Transverse colon (tissue), 4 donors: ENCODE measurements around the gene WNT2B. TPM values are rescaled to one million over a fixed set of nuclear protein-coding genes. Genes with fewer than 3 reads are reported as not detected.

Experiments
- DNase-seq: peaks from one replicate; pipeline ENCODE4 v3.0.0-alpha.2; 2019
- H3K27ac ChIP-seq, 4 donors: fragments of 200-600 bp; sonication (generic); 2 replicates each; pipeline ENCODE4 v1.5.1; 2016 to 2018; ENCODE audit warnings: inconsistent platforms in 4 of 4
- H3K27me3 ChIP-seq: fragments of 200-600 bp; sonication (generic); 2 replicates; pipeline ENCODE4 v1.5.1; 2017; ENCODE audit warnings: inconsistent platforms
- H3K36me3 ChIP-seq, 4 donors: fragments of 200-600 bp; sonication (generic); 2 replicates each; pipeline ENCODE4 v1.5.1; 2017 to 2019; ENCODE audit warnings: inconsistent platforms in 4 of 4
- H3K4me1 ChIP-seq, 4 donors: fragments of 200-600 bp; sonication (generic); 2 replicates each; pipeline ENCODE4 v1.5.1; 2017 to 2020; ENCODE audit warnings: inconsistent platforms in 4 of 4
- H3K4me3 ChIP-seq, 4 donors: fragments of 200-600 bp; sonication (generic); 1 replicate in 1 of 4; 2 replicates in 3 of 4; pipeline versions ENCODE4 v1.5.1 to v1.6.1; 2017 to 2019; ENCODE audit warnings: inconsistent platforms in 4 of 4
- H3K9me3 ChIP-seq, 2 donors: fragments of 200-600 bp; sonication (generic); 2 replicates each; pipeline ENCODE4 v1.5.1; 2017 to 2019; ENCODE audit warnings: inconsistent platforms in 2 of 2
- EP300 ChIP-seq: sonication (generic); formaldehyde crosslinking; IDR thresholded peaks from one replicate; pipeline ENCODE4 v1.6.1; 2017; ENCODE audit warnings: antibody characterized with exemption, low read depth
- POLR2A ChIP-seq: fragments of 450-650 bp; IDR thresholded peaks from one replicate; pipeline ENCODE4 v1.6.1; 2016; ENCODE audit warnings: antibody characterized with exemption, mild to moderate bottlenecking, moderate library complexity
- POLR2AphosphoS5 ChIP-seq, 3 donors: sonication (generic); formaldehyde crosslinking; IDR thresholded peaks; one replicate each; pipeline ENCODE4 v1.6.1; 2016; ENCODE audit warnings: antibody characterized with exemption in 3 of 3
- WGBS, 2 donors: methylation state at CpG; one replicate each; pipeline ENCODE4 v1.1.5; 2018; ENCODE audit warnings: low coverage in 1 of 2; 5-methylcytosine and 5-hydroxymethylcytosine counted together
- in situ Hi-C, 4 donors: fragments of 200-750 bp; cut with MboI; loops; one replicate each; pipeline versions ENCODE4 v1.15.0 to v1.15.1; 2017; ENCODE audit warnings: low sequenced_read_pairs in 3 of 4, low pct_ligation_motif_present in 1 of 4, low pct_unique_long_range_greater_than_20kb in 1 of 4
- intact Hi-C: fragments of 100-400 bp; cut with DNase I; formaldehyde crosslinking; loops from one replicate; pipeline ENCODE4 v1.15.1; 2023; ENCODE audit warnings: low total_unique reads
- total RNA-seq, 4 donors: library from RNA; depleted of rRNA; stranded (reverse); fragments of >200 nt; gene quantifications; one replicate each; pipeline ENCODE4 v1.1.0, GENCODE V29; 2016
- TF ChIP-seq, protein P1 (sequence below), 5 experiments: fragments of 200-600 bp in 3 of 5; fragments of 450-650 bp in 2 of 5; sonication (generic) in 3 of 5; IDR thresholded peaks; 1 replicate in 2 of 5; 2 replicates in 3 of 5; pipeline ENCODE4 v1.5.1; 2016 to 2017; ENCODE audit warnings: antibody characterized with exemption in 5 of 5, inconsistent platforms in 3 of 5, mild to moderate bottlenecking in 2 of 5, moderate library complexity in 1 of 5

The WNT2B gene
- total RNA-seq, 4 donors from 2014 or later = 7.9 to 17.3 (median 10.0) TPM

DNA sequence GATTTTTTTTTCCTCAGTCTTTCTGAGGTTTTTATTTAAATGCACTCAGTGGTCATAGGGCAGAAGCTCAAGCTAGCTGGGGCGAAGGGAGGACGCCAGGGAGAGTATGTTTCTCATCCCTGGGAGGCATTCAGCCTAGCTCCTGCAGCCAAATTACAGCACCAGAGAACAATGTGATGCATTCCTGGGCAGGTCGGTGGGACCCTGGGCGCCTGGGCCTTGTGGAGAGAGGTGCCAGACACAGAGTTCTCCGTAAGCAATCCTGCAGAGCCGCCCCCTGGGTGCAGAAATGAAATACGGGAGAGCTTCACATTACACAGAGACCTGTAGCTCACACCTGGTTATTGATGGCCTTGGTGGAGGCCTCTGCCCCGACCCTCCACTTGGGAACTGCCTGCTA is 15.5 kb downstream of the WNT2B start:
- intact Hi-C loops (no loop called here), in situ Hi-C loops (loop anchor here in 1 of 4 donors (25.0 kb wide), 1 partner anchor 88 kb away; the partner anchor contains the start of genes CAPZA1 and ST7L)
- DNase-seq = no peak
- Histone ChIP-seq H3K27me3 (no peaks in the 10 kb centered on the region), H3K27ac (no peak overlapping the region), H3K4me1 (no peaks in the 10 kb centered on the region), H3K36me3 (peaks cover 0 to 4% (median 0%) of the 10 kb centered on the region in 4 donors), H3K9me3 (no peaks in the 10 kb centered on the region), H3K4me3 (no peak overlapping the region)
- no peak for TF ChIP-seq POLR2AphosphoS5 (IDR thresholded peaks at IDR 0.05)
- TF ChIP-seq, protein P1, sequence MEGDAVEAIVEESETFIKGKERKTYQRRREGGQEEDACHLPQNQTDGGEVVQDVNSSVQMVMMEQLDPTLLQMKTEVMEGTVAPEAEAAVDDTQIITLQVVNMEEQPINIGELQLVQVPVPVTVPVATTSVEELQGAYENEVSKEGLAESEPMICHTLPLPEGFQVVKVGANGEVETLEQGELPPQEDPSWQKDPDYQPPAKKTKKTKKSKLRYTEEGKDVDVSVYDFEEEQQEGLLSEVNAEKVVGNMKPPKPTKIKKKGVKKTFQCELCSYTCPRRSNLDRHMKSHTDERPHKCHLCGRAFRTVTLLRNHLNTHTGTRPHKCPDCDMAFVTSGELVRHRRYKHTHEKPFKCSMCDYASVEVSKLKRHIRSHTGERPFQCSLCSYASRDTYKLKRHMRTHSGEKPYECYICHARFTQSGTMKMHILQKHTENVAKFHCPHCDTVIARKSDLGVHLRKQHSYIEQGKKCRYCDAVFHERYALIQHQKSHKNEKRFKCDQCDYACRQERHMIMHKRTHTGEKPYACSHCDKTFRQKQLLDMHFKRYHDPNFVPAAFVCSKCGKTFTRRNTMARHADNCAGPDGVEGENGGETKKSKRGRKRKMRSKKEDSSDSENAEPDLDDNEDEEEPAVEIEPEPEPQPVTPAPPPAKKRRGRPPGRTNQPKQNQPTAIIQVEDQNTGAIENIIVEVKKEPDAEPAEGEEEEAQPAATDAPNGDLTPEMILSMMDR (IDR thresholded peaks at IDR 0.05) = no peak
- 71% methylated on average over 8 of the region's 8 CpGs; no CpG with 5 or more reads in 1 of the 2 donors for WGBS, 2 donors

DNA sequence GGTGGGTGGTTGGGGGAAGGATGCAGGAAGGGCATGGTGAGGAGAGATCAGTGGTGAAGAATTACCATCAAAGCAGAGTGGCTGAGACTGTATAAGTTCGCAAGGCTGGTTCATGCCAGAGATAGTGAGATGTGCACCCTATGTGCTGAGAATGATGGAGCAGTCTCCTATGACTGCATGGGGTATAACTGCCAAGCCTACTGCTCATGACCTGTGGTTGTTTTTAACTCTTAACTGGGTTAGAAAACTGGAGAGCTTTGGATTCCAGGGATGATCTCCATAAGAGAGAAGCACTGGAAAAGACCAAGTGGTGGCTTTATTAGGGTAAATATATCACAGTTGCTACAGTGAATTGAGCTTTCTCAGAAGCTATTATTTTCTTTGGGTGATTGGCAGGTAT is 16.2 kb downstream of the WNT2B start:
- no peaks in the 10 kb centered on the region for H3K27me3 ChIP-seq
- TF ChIP-seq POLR2AphosphoS5 (IDR thresholded peaks at IDR 0.05) (no peak), EP300 (no peak), POLR2A (no peak)
- TF ChIP-seq, protein P1 (IDR thresholded peaks at IDR 0.05) = no peak
- intact Hi-C loops (no loop called here), in situ Hi-C loops (loop anchor here in 1 of 4 donors (25.0 kb wide), 1 partner anchor 87 kb away; the partner anchor contains the start of genes CAPZA1 and ST7L)
- no peaks in the 10 kb centered on the region for H3K4me1 ChIP-seq
- DNase-seq = no peak
- peaks cover 0 to 4% (median 0%) of the 10 kb centered on the region in 4 donors for H3K36me3 ChIP-seq
- H3K27ac ChIP-seq = no peak overlapping the region
- H3K4me3 ChIP-seq = no peak overlapping the region
- no peaks in the 10 kb centered on the region for H3K9me3 ChIP-seq
- 100% methylated on average over 1 of the region's 1 CpG for whole genome bisulfite sequencing, 2 donors

DNA sequence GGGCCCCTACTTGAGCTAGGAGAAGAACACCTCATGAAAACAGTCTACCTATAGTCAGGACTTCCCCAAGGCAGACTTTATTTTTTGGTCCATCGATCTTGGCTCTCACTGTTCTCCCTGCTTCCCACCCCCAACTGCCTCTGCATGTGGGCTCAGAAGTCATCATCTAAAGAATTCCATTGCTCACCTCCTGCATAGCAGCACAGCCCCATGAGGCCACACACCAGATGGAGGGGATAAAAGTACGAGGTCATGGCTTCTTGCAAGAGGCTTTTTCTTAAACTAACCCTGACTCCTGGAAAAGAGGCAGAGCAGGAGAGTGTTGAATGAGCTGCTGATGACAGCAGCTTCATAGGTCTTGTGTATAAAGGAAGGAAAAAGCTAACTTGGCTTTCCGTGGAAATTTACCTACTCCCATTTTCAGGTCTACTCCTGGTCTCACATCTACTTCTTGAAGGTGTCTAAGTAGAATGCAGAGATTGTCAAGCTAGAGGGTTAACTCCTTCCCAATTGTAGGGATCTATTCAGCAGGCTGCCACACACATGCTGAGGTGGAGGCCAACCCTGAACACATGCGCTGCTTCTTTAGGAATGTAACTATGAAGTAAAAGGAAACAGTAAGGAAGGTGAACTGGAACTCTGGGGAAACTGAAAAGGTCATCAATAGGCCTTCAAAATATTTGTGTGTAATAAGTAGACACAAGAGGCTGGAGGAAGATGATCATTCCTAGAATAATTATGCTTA is 18.7 kb downstream of the WNT2B start:
- H3K9me3 ChIP-seq = no peaks in the 10 kb centered on the region
- intact Hi-C loops = no loop called here
- WGBS, 2 donors = 75 to 89% methylated on average over 3 to 4 of the region's 4 CpGs
- TF ChIP-seq, protein P1 (IDR thresholded peaks at IDR 0.05) = no peak
- TF ChIP-seq POLR2AphosphoS5 (IDR thresholded peaks at IDR 0.05) = no peak
- no peak for TF ChIP-seq EP300
- no peak for TF ChIP-seq POLR2A
- peaks cover 0 to 8% (median 0%) of the 10 kb centered on the region in 4 donors for H3K4me1 ChIP-seq
- H3K4me3 ChIP-seq = no peak overlapping the region
- H3K27me3 ChIP-seq = no peaks in the 10 kb centered on the region
- H3K36me3 ChIP-seq = peaks cover 0 to 4% (median 0%) of the 10 kb centered on the region in 4 donors
- in situ Hi-C loops = no loop called here
- no peak for DNase-seq
- H3K27ac ChIP-seq = no peak overlapping the region

DNA sequence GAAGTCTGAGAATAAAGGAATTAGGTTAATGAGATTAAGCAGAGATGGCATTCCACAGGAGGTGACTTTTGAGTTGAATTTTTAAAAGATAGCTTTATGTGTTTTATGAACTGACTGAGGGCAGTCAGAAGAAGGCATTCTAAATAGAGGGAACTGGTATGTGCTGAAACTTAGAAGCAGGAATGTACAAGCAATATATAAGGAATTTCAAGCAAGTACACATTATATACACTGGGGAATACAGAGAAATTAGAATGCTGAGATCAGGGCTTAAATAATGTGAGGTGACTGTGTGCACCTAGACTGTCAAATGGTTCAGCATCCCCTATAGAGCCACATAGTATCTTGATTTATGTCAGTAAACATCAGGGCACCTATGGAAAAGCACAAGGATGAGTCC is 19.3 kb downstream of the WNT2B start:
- Histone ChIP-seq H3K9me3 (no peaks in the 10 kb centered on the region), H3K4me1 (peaks cover 0 to 14% (median 0%) of the 10 kb centered on the region in 4 donors), H3K4me3 (no peak overlapping the region), H3K27me3 (no peaks in the 10 kb centered on the region), H3K27ac (no peak overlapping the region), H3K36me3 (peaks cover 0 to 3% (median 0%) of the 10 kb centered on the region in 4 donors)
- intact Hi-C loops = no loop called here
- no peak for TF ChIP-seq POLR2AphosphoS5 (IDR thresholded peaks at IDR 0.05)
- TF ChIP-seq, protein P1 (IDR thresholded peaks at IDR 0.05) = no peak
- no peak for TF ChIP-seq POLR2A
- no peak for TF ChIP-seq EP300
- in situ Hi-C loops = no loop called here
- DNase-seq = no peak
